DMS153 (cell line): Measurements from ENCODE around the gene EVI2A.

ENCODE experiments used
- DNase-seq: peaks from one replicate; lab custom pipeline; 2025; lab: John Stamatoyannopoulos, UW

Gene EVI2A

DNA sequence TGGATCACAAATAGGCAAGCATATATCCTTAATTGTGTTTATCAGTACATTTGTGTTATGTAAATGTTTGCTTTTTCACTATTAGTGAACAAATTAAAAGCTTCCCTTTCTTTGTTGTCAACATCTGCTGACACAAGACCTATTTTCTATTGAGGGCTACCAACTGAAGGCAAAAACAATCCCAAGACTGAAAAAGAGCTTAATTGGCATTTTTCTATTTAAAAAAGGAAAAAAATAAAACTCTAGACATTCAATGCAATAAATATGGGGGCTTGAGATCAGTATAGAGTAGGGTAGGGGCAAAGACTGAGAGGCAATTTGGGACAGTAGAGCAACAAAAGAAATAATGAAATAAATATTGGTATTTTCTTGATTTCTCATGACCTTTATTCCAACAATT, 48.6 kb downstream of the EVI2A start:
- no peak for DNase-seq

- DNase-seq = no peak
Observed at GRCh38 chr17:31272236-31272635, 49.2 kb downstream of the EVI2A start.

DNA sequence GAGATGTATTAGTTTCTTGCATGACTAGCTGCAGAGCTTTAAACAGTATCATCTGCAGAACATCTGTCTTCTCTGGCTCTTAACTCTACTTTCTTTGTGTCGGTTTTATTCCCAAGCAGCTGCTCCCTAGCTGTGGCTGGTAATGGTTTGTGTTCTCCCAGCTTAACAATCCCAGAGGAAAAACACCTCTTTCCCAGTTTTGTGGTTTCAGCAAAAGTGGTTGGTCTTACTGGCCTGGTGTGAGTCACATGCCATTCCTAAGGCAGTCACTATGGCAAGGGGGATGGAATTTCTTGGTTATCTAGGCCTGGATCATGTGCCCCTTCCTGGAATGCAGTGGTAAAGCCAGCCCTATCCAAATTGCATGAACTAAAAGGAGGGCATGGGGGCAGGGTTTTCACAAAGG, 51.8 kb downstream of the EVI2A start:
- DNase-seq = no peak

DNA sequence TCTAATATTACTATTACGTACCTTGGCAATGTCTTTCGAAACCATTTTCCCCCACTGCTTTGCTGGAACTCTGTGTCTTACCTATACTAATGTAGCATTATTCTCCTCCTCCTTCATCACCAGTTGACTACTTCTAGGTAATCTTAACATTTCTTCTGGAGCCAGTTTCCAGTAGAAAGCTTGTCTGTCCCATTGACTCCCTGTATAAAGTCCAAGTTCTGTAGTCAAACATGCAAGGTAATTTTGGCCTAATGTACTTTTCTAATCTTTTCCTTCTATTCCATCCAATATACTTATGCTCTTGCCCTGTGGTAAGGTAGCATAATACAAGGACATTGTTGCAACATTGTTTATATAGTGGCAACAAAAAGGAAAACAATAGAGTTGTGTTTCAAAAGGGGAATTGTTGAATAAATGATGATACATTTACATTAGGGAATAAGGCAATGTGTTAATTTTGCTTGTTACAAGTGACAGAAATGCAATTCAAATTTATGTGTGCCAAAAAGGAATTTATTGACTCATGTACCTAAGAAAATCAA, 52.3 kb downstream of the EVI2A start:
- DNase-seq = no peak
